Breast epithelium (tissue), 4 donors: ENCODE results near the gene METTL23. TPM values are rescaled to one million over a fixed set of nuclear protein-coding genes. Genes with fewer than 3 reads are reported as not detected.
"Not testable (repeated sequence)": the region's sequence is repeated elsewhere in the genome, so short reads cannot be mapped to it uniquely, and the experiment has no call there.

Experiments
- DNase-seq, 2 donors: peaks; one replicate each; pipeline ENCODE4 v3.0.0-alpha.2; 2019; ENCODE audit warnings: low spot score in 2 of 2
- H3K27ac ChIP-seq, 2 donors: fragments of 200-600 bp; sonication (generic) in 1 of 2; one replicate each; pipeline ENCODE4 v1.5.1; 2016 to 2019; ENCODE audit warnings: mild to moderate bottlenecking in 1 of 2
- H3K27me3 ChIP-seq, 2 donors: fragments of 200-600 bp; sonication (generic) in 1 of 2; one replicate each; pipeline versions ENCODE4 v1.5.1 to v1.6.0; 2017 to 2019; ENCODE audit warnings: control low read depth in 1 of 2, mild to moderate bottlenecking in 1 of 2
- H3K36me3 ChIP-seq: fragments of 200-600 bp; one replicate; pipeline ENCODE4 v1.5.1; 2019
- H3K4me1 ChIP-seq, 2 donors: fragments of 200-600 bp; sonication (generic); one replicate each; pipeline ENCODE4 v1.5.1; 2016 to 2019; ENCODE audit warnings: control low read depth in 1 of 2
- H3K4me3 ChIP-seq, 3 donors: fragments of 200-600 bp; sonication (generic); 1 replicate in 2 of 3; 2 replicates in 1 of 3; pipeline ENCODE4 v1.5.1; 2016 to 2019; ENCODE audit warnings: mild to moderate bottlenecking in 3 of 3, moderate library complexity in 2 of 3
- H3K9me3 ChIP-seq, 2 donors: fragments of 200-600 bp; sonication (generic) in 1 of 2; one replicate each; pipeline ENCODE4 v1.5.1; 2016 to 2019; ENCODE audit warnings: control low read depth in 1 of 2
- POLR2A ChIP-seq: fragments of 450-650 bp; IDR thresholded peaks from one replicate; pipeline ENCODE4 v1.6.1; 2016; ENCODE audit warnings: antibody characterized with exemption, mild to moderate bottlenecking, moderate library complexity
- POLR2AphosphoS5 ChIP-seq, 3 donors: sonication (generic); formaldehyde crosslinking; IDR thresholded peaks; one replicate each; pipeline ENCODE4 v1.6.1; 2017; ENCODE audit warnings: antibody characterized with exemption in 3 of 3
- intact Hi-C: fragments of 100-400 bp; cut with DNase I; formaldehyde crosslinking; loops from one replicate; pipeline ENCODE4 v1.15.1; 2023; ENCODE audit warnings: low total_unique reads
- total RNA-seq, 3 donors: library from RNA; depleted of rRNA; stranded (reverse); fragments of >200 nt; gene quantifications; one replicate each; pipeline ENCODE4 v1.1.0, GENCODE V29; 2016
- TF ChIP-seq, protein P1 (sequence below), 3 donors: fragments of 450-650 bp; IDR thresholded peaks; one replicate each; pipeline ENCODE4 v1.5.1; 2016 to 2017; ENCODE audit warnings: antibody characterized with exemption in 3 of 3, mild to moderate bottlenecking in 3 of 3, moderate library complexity in 3 of 3

Gene METTL23
- total RNA-seq, 3 donors from 2014 or later, result 25.6 to 47.7 (median 28.5) TPM

DNA sequence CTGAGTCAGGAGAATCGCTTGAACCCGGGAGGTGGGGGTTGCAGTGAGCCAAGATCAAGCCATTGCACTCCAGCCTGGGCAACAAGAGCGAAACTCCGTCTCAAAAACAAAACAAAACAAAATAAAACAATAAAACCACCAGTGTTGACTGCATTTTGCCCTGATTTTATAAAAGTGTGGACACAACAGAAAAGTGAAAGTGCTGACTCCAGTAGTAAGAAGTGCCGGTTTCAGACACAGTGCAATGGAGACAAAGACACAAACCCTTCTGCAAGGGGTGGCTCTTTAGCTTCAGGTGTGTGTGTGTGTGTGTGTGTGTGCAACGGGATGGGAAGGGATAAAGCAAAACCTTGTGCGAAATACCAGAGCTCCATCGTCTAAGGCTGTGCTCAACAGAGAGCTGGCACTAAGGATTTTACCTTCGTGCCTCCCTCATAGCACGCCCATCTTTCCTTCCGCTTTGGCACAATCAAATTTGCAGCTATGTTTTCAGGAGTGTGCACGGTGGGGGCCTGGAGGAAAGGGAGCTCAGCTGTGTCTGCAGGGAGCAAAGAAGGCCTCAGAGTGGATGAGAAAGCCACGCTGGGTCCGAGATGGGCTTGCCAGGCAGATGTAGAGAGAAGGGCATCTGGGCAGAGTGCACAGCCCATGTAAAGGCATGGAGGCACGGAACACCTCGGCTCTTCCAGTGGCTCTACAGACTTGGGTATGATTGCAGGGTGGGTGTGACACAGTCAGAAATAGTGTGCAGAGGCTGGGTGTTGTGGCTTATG lies 31.4 kb upstream of the METTL23 start:
- Histone ChIP-seq H3K9me3 (no peaks in the 10 kb centered on the region), H3K27ac (peak overlapping the region; percentile 8 to 9), H3K4me3 (peak overlapping the region in 2 of 3 donors; percentile 30 to 51), H3K4me1 (peaks cover 0 to 10% of the 10 kb centered on the region in 2 donors), H3K27me3 (no peaks in the 10 kb centered on the region), H3K36me3 (no peaks in the 10 kb centered on the region)
- no peak for TF ChIP-seq POLR2AphosphoS5 (IDR thresholded peaks at IDR 0.05)
- no peak for TF ChIP-seq POLR2A
- TF ChIP-seq, protein P1, sequence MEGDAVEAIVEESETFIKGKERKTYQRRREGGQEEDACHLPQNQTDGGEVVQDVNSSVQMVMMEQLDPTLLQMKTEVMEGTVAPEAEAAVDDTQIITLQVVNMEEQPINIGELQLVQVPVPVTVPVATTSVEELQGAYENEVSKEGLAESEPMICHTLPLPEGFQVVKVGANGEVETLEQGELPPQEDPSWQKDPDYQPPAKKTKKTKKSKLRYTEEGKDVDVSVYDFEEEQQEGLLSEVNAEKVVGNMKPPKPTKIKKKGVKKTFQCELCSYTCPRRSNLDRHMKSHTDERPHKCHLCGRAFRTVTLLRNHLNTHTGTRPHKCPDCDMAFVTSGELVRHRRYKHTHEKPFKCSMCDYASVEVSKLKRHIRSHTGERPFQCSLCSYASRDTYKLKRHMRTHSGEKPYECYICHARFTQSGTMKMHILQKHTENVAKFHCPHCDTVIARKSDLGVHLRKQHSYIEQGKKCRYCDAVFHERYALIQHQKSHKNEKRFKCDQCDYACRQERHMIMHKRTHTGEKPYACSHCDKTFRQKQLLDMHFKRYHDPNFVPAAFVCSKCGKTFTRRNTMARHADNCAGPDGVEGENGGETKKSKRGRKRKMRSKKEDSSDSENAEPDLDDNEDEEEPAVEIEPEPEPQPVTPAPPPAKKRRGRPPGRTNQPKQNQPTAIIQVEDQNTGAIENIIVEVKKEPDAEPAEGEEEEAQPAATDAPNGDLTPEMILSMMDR (IDR thresholded peaks at IDR 0.05), result no peak
- DNase-seq, result no peak
- intact Hi-C loops, result loop anchor here (10.0 kb wide), 1 partner anchor 160 kb away; the partner anchor contains the start of gene CYGB

DNA sequence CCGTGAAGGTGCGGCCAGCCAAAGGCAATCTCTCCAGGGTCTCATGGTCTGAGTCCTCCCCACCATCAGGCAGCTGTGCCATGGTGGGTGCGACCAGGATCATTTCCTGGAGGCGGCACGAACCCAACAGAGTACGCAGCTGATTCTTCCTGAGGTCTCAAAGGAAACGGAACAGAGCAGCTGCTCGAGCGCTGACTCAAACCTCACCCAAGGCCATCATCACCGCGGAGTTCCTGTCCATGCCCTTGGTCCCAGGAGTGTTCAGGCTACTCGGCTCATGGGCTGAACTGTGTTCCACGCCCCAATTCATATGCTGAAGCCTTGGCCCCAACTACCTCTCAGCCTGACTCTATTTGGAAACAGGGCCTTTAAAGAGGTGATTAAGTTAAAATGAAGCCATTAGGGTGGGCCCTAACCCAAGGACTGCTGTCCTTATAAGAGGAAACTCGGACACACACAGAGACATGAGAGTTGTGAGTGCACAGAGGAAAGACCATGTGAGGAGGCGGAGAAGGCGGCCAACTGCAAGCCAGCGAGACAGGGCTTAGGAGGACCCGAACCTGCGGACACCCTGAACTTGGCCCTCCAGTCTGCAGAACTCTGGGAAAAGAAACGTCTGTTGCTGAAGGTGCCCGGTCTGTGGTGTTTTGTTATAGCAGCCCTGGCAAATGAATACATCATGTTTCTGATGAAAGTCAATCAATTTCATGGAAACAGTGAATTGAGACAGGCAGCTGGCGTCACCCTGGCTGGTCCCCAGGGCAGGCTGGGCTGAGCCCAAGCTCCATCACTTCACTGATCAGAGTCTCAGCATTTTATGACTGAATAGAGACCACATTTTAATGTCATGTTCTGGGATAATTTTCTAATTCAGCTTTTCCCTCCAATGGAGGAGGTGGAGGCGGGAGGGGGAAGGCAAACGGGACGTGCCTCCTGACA lies 29.6 kb upstream of the METTL23 start:
- peak in 1 of 3 donors; percentile 5 for TF ChIP-seq POLR2AphosphoS5 (IDR thresholded peaks at IDR 0.05)
- TF ChIP-seq, protein P1 (IDR thresholded peaks at IDR 0.05), result no peak
- TF ChIP-seq POLR2A, result no peak
- Histone ChIP-seq H3K4me3 (no peak overlapping the region), H3K27ac (peak overlapping the region; percentile 29 to 71), H3K9me3 (no peaks in the 10 kb centered on the region), H3K27me3 (no peaks in the 10 kb centered on the region), H3K36me3 (no peaks in the 10 kb centered on the region), H3K4me1 (peaks cover 0 to 10% of the 10 kb centered on the region in 2 donors)
- intact Hi-C loops, result loop anchor here (2.0 to 10.0 kb wide), 2 partner anchors 62 to 162 kb away; partner anchors contain the start of gene CYGB
- no peak for DNase-seq

DNA sequence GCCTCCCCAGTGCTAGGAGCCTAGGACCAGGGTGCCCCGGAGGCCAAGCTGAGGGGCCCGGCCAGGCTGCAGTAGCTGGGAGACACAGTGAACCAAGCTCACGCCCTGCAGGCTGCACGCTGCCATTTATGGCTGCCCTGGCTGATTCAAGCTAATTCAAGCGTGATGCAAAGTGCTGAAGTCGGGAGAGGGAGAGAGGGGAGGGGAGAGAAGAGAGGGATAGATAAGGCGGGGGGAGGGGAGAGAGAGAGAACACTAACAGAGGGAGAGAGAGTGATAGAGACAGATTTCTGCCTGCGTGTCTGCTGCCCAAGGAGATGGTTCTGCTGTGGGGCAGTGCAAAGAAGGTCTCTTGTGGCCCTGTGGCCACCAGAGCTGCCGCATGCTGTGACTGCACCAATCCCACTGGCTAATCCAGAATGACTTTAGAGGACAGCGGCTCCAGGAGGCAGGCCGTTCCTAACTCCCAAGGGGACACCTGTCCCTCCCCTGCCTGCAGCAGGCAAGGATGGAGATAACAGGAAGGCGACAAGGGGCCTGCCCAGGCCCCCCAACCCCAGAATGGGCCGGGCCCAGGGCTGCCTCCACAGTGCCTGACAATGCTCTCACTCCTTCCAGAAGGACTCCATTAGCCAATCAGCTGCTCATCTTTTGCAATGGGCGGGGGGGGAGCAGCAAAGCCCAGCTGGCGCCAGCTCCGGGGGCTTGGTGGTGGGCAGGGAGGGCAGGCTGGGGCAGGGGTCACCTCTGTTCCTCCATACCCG lies 28.8 kb upstream of the METTL23 start:
- no peaks in the 10 kb centered on the region for H3K36me3 ChIP-seq
- H3K9me3 ChIP-seq, result no peaks in the 10 kb centered on the region
- peak overlapping the region; percentile 29 to 71 for H3K27ac ChIP-seq
- intact Hi-C loops, result loop anchor here (2.0 to 10.0 kb wide), 2 partner anchors 63 to 163 kb away; partner anchors contain the start of gene CYGB
- peaks cover 0 to 10% of the 10 kb centered on the region in 2 donors for H3K4me1 ChIP-seq
- H3K27me3 ChIP-seq, result no peaks in the 10 kb centered on the region
- no peak for DNase-seq
- H3K4me3 ChIP-seq, result peak overlapping the region in 1 of 3 donors; percentile 5
- TF ChIP-seq, protein P1 (IDR thresholded peaks at IDR 0.05), result no peak
- TF ChIP-seq POLR2AphosphoS5 (IDR thresholded peaks at IDR 0.05) (no peak), POLR2A (no peak)

DNA sequence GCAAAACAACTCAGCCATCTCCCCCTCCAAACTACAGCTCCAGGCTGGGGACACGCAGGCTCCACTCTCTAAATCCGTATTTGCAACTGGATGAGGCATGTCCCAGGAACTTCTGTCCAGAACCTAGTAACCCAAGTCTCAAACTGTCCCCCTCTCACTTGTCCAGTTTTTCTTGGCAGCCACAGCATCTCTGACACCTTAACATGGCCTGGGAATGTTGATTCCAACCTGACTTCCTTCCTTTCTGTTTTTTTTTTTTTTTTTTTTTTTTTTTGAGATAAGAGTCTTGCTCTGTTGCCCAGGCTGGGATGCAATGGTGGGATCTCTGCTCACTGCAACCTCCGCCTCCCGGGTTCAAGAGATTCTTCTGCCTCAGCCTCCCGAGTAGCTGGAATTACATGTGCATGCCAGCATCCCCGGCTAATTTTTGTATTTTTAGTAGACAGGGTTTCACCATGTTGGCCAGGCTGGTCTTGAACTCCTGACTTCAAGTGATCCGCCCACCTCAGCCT lies 28.1 kb upstream of the METTL23 start:
- not testable (repeated sequence) for H3K27me3 ChIP-seq, H3K9me3 ChIP-seq, H3K4me3 ChIP-seq, DNase-seq, H3K4me1 ChIP-seq, H3K36me3 ChIP-seq
- intact Hi-C loops, result loop anchor here (10.0 kb wide), 1 partner anchor 164 kb away; the partner anchor contains the start of gene CYGB
- peak overlapping the region; percentile 29 to 96 for H3K27ac ChIP-seq

DNA sequence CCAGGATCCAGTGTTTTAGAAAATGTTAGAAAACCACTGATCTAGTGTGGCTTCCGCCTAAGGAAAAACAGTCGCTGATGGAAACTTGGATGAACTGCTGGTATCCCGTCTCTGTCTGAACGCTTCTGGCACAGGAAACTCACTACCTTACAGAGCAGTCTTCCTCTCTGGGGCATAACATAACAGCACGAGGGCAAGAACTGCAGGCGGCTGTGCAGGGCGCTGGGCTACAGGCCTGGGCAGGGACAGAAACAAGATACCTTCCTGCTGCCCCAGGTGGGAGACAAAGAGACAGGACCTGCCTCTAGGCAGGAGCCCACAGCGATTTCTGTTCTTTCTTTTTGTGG lies 26.4 kb upstream of the METTL23 start:
- Histone ChIP-seq H3K9me3 (no peaks in the 10 kb centered on the region), H3K36me3 (no peaks in the 10 kb centered on the region), H3K27ac (peak overlapping the region; percentile 89 to 96), H3K4me3 (peak overlapping the region in 2 of 3 donors; percentile 35 to 60), H3K4me1 (peaks cover 0 to 10% of the 10 kb centered on the region in 2 donors), H3K27me3 (no peaks in the 10 kb centered on the region)
- no peak for TF ChIP-seq POLR2AphosphoS5 (IDR thresholded peaks at IDR 0.05)
- TF ChIP-seq, protein P1 (IDR thresholded peaks at IDR 0.05), result no peak
- no peak for TF ChIP-seq POLR2A
- no peak for DNase-seq
- intact Hi-C loops, result no loop called here
